ENCODE measurements around the gene KLF13. TPM values are rescaled to one million over a fixed set of nuclear protein-coding genes. Genes with fewer than 3 reads are reported as not detected.

Gene KLF13
- total RNA-seq, 1 donor from 2014 or later, result 38.7 TPM

DNA sequence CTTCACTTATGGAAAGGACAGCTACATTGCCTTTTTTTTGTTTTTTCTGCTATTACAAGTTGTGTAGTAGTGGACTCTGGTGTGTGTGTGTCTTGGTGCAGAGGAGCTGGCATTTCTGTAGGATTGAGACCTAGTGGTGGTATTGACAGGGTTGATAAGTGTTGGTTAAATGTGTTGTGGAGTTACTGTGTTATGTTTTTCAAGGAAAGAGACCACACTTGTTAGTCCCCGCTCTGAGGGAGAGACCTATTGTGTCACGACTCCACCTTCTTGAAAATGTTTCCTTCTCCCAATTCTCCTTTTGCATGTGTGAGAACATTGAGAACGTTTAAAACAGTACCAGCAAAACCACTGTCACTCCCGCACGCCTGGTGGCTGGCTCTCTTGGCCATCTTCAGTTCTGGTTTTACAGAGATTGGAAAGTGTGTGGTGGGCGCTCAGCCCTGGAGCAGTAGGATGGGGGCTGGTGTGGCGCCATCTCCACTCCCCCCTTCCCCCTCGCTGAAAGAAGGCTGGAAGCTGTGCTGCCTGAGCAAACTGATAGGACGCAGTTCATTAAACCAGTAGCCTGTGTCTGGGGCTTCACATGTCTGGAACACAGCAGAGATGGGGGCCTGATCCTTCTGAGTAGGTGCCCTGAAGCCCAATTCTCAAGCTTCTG, 5.5 kb downstream of the KLF13 start:
- no peak for DNase-seq (ENCODE audit: low read depth)

GRCh38 chr15:31332681-31333071, 6.0 kb downstream of the KLF13 start:
- DNase-seq (ENCODE audit: low read depth), result no peak

DNA sequence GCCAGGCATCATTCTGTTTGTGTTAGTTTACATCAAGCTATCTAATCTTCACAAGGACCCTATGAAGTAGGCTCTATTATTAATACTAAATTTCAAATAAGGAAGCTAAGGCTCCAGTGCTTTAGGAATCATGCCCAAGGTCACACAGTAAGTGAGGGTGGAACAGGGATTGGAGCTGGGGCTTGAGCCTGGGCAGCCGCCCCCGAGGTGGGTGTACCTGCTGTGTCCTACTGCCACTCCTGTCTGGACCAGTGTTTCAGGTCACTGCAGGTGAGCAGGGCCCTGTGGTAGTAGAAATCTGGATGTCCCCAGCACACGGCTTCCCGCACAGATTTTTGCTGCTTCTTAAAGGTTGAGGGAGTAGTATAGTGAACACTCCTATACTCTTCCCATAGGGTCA, 6.5 kb downstream of the KLF13 start:
- DNase-seq (ENCODE audit: low read depth), result no peak

DNA sequence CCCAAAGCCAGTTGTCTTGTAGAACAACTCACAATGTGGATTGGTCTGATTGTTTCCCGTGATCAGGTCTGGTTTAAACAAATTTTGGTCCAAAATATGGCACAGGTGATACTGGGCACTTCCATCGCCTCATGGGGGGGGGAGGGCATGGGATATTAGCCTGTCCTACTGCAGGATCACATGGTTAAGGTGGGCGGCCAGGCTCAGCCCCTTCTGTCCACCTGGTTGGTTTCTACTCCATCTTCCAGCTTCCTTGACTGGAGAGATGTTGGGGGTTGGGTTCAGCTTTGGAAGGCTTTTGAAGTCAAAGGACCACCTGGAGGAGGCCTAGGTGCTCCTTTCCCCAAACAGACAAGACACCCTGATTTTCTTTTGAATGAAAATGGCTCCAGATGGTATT, 7.2 kb downstream of the KLF13 start:
- no peak for DNase-seq (ENCODE audit: low read depth)

- DNase-seq (ENCODE audit: low read depth), result no peak
Measured at GRCh38 chr15:31335989-31336592, 9.5 kb downstream of the KLF13 start.

DNA sequence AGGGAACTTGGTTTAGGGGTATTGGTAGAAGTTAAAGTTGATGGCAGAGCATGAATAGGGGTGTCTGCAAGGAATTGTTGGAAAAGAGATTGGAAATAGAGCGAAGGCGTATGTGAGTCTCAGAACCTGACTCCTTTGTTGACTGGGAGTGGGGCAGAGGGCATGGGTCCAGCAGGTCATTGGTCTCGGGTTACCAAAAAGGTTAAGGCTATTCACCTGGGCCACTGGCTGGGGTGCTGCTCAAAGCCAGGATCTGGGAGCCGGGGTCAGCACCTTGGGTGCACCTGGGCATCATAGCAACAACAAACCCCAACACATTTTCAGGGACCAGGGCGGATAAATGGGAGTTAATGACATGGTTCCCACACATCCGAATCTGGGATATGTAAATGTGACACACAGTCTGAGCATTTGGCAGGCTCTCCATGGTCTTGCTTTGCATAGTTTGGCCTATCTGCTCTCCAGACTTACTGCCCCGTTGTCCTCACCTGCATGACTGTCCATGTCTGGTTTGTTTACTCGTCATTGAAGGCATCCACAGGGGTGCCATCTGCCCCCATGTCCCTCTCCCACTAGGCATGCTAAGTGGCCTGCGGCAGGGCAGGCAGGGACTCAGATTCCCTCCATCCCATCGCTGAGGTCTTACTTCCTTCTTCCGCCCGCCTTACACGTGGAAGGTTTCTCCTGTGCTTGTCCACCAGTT, 10.1 kb downstream of the KLF13 start:
- DNase-seq (ENCODE audit: low read depth), result no peak

DNA sequence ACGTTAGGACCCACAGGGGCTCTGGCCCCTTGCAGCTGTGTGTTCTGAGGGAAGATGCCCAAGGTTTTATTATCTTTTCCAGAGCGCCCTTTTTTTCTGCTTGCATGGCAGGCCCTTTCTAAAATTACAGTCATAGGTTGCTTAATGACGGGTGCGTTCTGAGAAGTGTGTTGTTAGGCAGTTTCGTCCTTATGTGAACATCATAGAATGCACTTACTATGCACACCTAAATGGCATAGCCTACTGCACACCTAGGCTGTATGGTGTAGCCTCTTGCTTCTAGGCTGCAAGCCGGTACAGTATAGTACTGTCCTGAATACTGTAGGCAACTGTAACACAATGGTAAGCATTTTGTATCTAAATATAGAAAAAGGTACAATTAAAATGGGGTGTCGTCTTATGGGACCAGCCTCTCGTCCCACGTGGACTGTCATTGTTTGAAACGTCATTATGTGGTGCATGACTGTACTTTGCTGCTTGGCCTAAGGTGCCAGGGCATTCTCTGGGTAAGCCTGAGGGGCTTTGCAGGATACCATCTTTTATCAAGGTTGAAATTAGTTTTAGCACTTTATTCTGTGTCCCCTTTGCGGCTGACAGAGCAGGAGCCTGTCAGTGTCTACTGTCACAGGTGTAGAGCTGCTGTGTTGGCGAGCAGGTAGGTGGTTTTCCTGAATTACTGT, 10.9 kb downstream of the KLF13 start:
- no peak for DNase-seq (ENCODE audit: low read depth)

GRCh38 chr15:31338318-31338878, 11.8 kb downstream of the KLF13 start:
- no peak for DNase-seq (ENCODE audit: low read depth)

DNA sequence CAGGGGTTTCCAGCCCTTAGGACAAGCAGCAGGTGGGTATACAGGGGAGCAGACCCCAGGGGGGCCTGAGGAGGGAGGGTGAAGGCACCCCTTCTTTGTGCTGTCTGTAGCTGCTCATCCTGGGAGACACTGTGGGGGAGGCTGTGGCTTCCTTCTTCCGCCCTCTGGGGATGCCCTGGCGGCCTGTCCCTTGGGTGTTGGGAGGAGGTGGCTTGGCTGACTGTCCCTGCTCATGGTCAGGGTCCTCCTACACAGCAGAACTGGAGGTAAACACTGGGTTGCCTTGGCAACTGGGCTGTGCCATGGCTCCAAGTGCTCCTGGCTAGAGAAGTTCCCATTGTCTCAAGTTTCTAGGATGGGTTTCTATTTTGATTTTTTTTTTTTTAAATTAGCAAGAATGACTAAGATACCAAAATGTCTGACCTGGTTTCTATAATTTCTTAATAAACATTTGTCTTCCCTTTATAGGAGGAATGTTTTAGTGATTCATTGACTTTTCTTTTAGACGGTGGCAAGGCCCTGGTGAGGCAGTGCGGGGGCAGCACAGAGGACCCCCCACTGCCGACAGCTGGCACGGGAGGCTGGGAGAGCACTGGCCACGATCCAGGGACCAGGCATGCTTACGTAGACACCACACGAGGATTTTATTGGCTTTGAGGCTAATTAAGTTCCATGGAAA, 12.4 kb downstream of the KLF13 start:
- DNase-seq (ENCODE audit: low read depth), result peak; percentile 83

DNA sequence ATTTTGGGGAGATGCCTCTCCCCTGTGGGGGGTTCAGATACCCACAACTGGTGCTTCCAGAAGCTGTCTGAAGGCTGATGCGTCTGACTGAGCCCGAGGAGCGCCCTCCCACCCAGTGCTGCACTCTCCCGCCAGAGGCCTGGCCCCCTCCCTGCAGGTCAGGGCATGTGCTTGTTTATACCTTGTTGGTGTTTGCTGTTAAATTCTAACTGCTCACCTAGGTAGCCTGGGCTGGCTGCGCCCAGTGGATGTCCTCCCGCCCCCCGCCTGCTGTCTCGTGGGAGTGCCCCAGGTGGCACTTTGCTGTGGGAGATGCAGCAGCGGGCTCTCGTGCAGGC, 12.9 kb downstream of the KLF13 start:
- no peak for DNase-seq (ENCODE audit: low read depth)

DNA sequence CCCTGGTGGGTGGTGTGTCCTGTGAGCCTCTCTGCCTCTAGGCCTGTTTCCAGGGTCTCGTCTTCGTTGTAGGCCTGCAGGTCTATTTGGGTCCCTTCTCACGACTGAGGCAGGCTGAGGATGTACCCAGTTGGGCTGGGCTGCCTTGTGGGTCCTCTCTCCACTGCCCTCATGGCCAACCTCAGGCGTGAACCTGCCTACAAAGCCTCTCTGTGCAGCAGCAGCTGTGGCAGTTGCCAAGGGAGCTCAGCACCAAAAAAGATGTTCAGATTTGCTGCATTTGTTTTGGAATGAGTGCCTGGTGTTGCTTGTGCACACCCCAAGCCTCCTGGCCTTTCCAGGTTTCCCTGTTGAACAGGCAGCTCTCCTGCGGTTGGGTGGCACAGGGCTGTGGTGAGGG, 13.4 kb downstream of the KLF13 start:
- no peak for DNase-seq (ENCODE audit: low read depth)

DNA sequence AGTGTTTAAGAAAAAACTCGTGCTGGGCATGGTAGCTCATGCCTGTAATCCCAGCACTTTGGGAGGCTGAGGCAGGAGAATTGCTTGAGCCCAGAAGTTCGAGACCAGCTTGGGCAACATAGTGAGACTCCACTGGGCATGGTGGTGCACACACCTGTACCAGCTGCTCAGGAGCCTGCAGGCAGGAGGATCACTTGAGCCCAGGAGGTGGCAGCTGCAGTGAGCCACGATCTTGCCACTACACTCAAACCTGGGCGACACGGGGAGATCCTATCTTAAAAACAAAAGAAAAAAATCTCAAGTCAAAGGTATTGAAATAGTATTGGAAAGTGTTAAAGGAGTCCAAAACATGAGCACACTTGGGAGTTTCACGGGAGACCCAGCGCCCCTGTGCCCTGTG, 14.0 kb downstream of the KLF13 start:
- DNase-seq (ENCODE audit: low read depth), result no peak

- DNase-seq (ENCODE audit: low read depth), result no peak
Measured at GRCh38 chr15:31341071-31341470, 14.4 kb downstream of the KLF13 start.

DNA sequence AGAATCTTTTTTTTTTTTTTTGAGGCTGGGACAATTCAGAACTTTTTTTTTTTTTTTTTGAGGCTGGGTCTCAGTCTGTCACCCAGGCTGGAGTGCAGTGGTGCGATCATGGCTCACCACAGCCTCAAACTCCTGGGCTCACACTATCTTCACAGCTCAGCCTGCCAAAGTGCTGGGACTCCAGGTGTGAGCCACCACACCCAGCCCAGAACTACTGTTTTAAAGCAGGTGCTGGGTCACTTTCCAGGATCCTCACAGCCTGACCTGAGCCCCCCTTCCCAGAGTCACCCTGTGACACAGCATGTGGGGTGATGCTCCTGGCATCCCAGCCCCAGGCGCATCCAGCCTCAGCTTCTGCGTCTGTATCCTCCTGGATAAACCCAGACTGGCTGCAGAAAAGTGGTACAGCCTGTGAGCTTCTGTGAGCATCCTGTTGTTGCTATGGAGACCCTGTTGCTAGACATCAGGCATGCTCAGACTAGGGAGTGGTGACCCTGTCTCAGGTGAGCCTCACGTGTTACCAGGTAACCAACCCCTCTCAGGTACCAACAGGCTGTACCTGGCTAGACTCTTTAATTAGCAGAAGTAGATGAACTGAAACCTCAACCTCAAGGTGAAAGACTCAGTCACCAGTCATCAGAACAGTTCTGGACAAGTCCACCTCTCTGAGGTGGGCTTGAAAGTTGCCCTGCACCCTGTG, 15.0 kb downstream of the KLF13 start:
- no peak for DNase-seq (ENCODE audit: low read depth)

- no peak for DNase-seq (ENCODE audit: low read depth)
Measured at GRCh38 chr15:31342381-31342780, 15.7 kb downstream of the KLF13 start.

GRCh38 chr15:31342781-31343626, 16.4 kb downstream of the KLF13 start:
- DNase-seq (ENCODE audit: low read depth), result no peak

GRCh38 chr15:31343831-31344230, 17.2 kb downstream of the KLF13 start:
- DNase-seq (ENCODE audit: low read depth), result no peak

GRCh38 chr15:31344266-31344665, 17.6 kb downstream of the KLF13 start:
- no peak for DNase-seq (ENCODE audit: low read depth)

DNA sequence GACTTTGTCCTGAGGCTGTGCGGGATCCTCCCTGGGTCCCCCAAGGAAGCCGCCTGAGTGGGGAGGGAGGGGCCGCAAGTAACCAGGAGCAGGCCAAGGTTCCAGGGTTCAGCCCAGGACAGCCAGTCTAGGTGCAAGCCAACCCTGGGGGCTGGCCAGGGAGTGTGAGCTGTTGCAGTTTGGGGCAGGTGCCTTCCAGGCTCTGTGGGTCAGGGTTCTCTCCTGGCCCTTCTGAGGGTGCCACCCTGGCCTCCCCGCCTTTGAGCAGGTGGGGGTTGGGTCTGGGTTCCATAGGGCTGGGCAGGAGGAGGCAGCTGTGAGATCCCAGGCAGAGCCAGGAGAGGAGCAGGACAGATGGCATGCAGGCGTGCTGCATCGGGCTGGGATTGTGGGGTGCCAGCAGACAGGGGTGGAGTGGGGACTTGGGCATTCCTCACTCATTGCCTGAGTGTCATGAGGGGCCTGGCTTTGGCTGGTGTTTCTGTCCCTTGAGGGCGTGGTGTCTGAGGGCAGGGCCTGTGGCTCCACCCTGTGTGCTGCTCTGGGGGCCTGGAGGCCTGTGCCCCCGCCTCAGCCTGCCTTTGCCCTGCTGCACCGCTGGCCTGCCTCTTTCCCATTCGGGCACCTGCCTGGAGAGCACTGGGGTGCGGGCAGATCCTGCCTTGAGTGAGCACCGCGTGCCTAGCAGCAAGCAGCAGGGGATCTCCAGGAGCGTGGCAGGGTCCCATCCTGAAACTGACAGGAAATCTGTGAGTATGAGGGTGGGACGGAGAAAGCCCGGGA, 18.4 kb downstream of the KLF13 start:
- DNase-seq (ENCODE audit: low read depth), result no peak
